Measurements from ENCODE around the gene USP46.

The USP46 gene

GRCh38 chr4:52655506-52655905, 3.6 kb downstream of the USP46 start:
- no peak for DNase-seq

GRCh38 chr4:52651996-52652672, 7.0 kb downstream of the USP46 start:
- no peak for DNase-seq

- DNase-seq, result no peak
Observed at GRCh38 chr4:52648836-52649235, 10.3 kb downstream of the USP46 start.

- DNase-seq, result no peak
Observed at GRCh38 chr4:52646741-52647140, 12.4 kb downstream of the USP46 start.

GRCh38 chr4:52646096-52646495, 13.0 kb downstream of the USP46 start:
- DNase-seq, result no peak

- no peak for DNase-seq
Observed at GRCh38 chr4:52645300-52645699, 13.8 kb downstream of the USP46 start.

- DNase-seq, result no peak
Observed at GRCh38 chr4:52643785-52644244, 15.3 kb downstream of the USP46 start.

GRCh38 chr4:52643190-52643589, 15.9 kb downstream of the USP46 start:
- no peak for DNase-seq

GRCh38 chr4:52641854-52642563, 17.1 kb downstream of the USP46 start:
- no peak for DNase-seq

GRCh38 chr4:52640808-52641565, 18.1 kb downstream of the USP46 start:
- no peak for DNase-seq

- DNase-seq, result no peak
Observed at GRCh38 chr4:52638717-52639116, 20.4 kb downstream of the USP46 start.

GRCh38 chr4:52637116-52637515, 22.0 kb downstream of the USP46 start:
- no peak for DNase-seq

- no peak for DNase-seq
Observed at GRCh38 chr4:52635560-52635959, 23.5 kb downstream of the USP46 start.

- no peak for DNase-seq
Observed at GRCh38 chr4:52635130-52635529, 24.0 kb downstream of the USP46 start.

GRCh38 chr4:52633846-52634245, 25.3 kb downstream of the USP46 start:
- no peak for DNase-seq

- no peak for DNase-seq
Observed at GRCh38 chr4:52628974-52629373, 30.1 kb downstream of the USP46 start.

GRCh38 chr4:52628543-52628942, 30.6 kb downstream of the USP46 start:
- DNase-seq, result no peak

- DNase-seq, result no peak
Observed at GRCh38 chr4:52627876-52628275, 31.2 kb downstream of the USP46 start.

GRCh38 chr4:52625216-52625615, 33.9 kb downstream of the USP46 start:
- no peak for DNase-seq

- no peak for DNase-seq
Observed at GRCh38 chr4:52622564-52622963, 36.5 kb downstream of the USP46 start.

- no peak for DNase-seq
Observed at GRCh38 chr4:52621567-52621966, 37.5 kb downstream of the USP46 start.

GRCh38 chr4:52619591-52619931, 39.5 kb downstream of the USP46 start:
- DNase-seq, result no peak

- DNase-seq, result no peak
Observed at GRCh38 chr4:52618795-52619590, 40.1 kb downstream of the USP46 start.

Measured in activated CD4-positive, alpha-beta T cell treated with anti-CD3 and anti-CD28 coated beads, Interleukin-2, amount 50 U/mL, for 48 hours (primary cell).